Measurements from ENCODE around the gene ZW10. TPM values are rescaled to one million over a fixed set of nuclear protein-coding genes. Genes with fewer than 3 reads are reported as not detected.

The ZW10 gene
- polyA plus RNA-seq, 4 donors, result 18.9 to 26.2 (median 24.2) TPM

- DNase-seq (ENCODE audit: low read depth in 4 of 4, low spot score in 3 of 4), result no peak
Measured at GRCh38 chr11:113698515-113698914, 75.0 kb downstream of the ZW10 start.

GRCh38 chr11:113697756-113698407, 75.6 kb downstream of the ZW10 start:
- no peak for DNase-seq (ENCODE audit: low read depth in 4 of 4, low spot score in 3 of 4)

- DNase-seq (ENCODE audit: low read depth in 4 of 4, low spot score in 3 of 4), result no peak
Measured at GRCh38 chr11:113697111-113697510, 76.4 kb downstream of the ZW10 start.

GRCh38 chr11:113695207-113695606, 78.3 kb downstream of the ZW10 start:
- DNase-seq (ENCODE audit: low read depth in 4 of 4, low spot score in 3 of 4), result no peak

- DNase-seq (ENCODE audit: low read depth in 4 of 4, low spot score in 3 of 4), result no peak
Measured at GRCh38 chr11:113694390-113694789, 79.1 kb downstream of the ZW10 start.

GRCh38 chr11:113693030-113693429, 80.5 kb downstream of the ZW10 start:
- DNase-seq (ENCODE audit: low read depth in 4 of 4, low spot score in 3 of 4), result no peak

GRCh38 chr11:113690619-113691569, 82.6 kb downstream of the ZW10 start:
- no peak for DNase-seq (ENCODE audit: low read depth in 4 of 4, low spot score in 3 of 4)

- DNase-seq (ENCODE audit: low read depth in 4 of 4, low spot score in 3 of 4), result no peak
Measured at GRCh38 chr11:113689768-113690618, 83.5 kb downstream of the ZW10 start.

- DNase-seq (ENCODE audit: low read depth in 4 of 4, low spot score in 3 of 4), result no peak
Measured at GRCh38 chr11:113685654-113686359, 87.7 kb downstream of the ZW10 start.

- no peak for DNase-seq (ENCODE audit: low read depth in 4 of 4, low spot score in 3 of 4)
Measured at GRCh38 chr11:113684496-113684895, 89.0 kb downstream of the ZW10 start.

GRCh38 chr11:113683481-113684046, 89.9 kb downstream of the ZW10 start:
- DNase-seq (ENCODE audit: low read depth in 4 of 4, low spot score in 3 of 4), result no peak

Other genes with a start within 250 kb of the ZW10 start
- 1 to 10 TPM in 3 of 4 donors, under 1 TPM in 1; 0.60 to 1.8 (median 1.2) TPM for gene TMPRSS5, start 67.4 kb downstream of the ZW10 start, polyA plus RNA-seq (ENCODE audit: insufficient read length in 4 of 4)
- gene CLDN25, start 6.1 kb upstream of the ZW10 start, polyA plus RNA-seq (ENCODE audit: insufficient read length in 4 of 4), result not detected
- gene USP28, start 101.9 kb upstream of the ZW10 start, polyA plus RNA-seq (ENCODE audit: insufficient read length in 4 of 4), result 10 to 100 TPM; 38.9 to 47.5 (median 45.9) TPM
- under 1 TPM in 3 of 4 donors, not detected in 1; 0.11 to 0.32 (median 0.19) TPM for gene HTR3B, start 131.1 kb upstream of the ZW10 start, polyA plus RNA-seq (ENCODE audit: insufficient read length in 4 of 4)
- under 1 TPM in 2 of 4 donors, not detected in 2; 0.17 to 0.46 TPM for gene HTR3A, start 201.4 kb upstream of the ZW10 start, polyA plus RNA-seq (ENCODE audit: insufficient read length in 4 of 4)